BJ (cell line): ENCODE measurements around the gene TTPAL. TPM values are rescaled to one million over a fixed set of nuclear protein-coding genes. Genes with fewer than 3 reads are reported as not detected.
A peak's percentile ranks its signal among the peaks of the same experiment; 100 is the strongest.

ENCODE experiments used
- CTCF ChIA-PET: fragments of 350-600 bp; formaldehyde crosslinking; extraction: SDS; loops from one replicate; lab custom pipeline; 2021; ENCODE audit warnings: antibody characterized with exemption, inconsistent platforms; lab: Yijun Ruan, JAX
- POLR2A ChIA-PET: fragments of 300-600 bp; sonication (Branson Sonifier 250); formaldehyde crosslinking; extraction: SDS; loops from one replicate; lab custom pipeline; 2021; ENCODE audit warnings: antibody characterized with exemption; lab: Charles Lee
- DNase-seq: peaks from one replicate; pipeline ENCODE4 v3.0.0-alpha.2; 2011; ENCODE audit warnings: low read depth
- H3K27me3 ChIP-seq: 2 replicates; pipeline ENCODE4 v1.6.0; 2011; ENCODE audit warnings: low read length; ENCODE audit not compliant: control insufficient read depth, insufficient read depth
- H3K36me3 ChIP-seq: 2 replicates; pipeline ENCODE4 v1.5.1; 2011; ENCODE audit warnings: low read length; ENCODE audit not compliant: control insufficient read depth, insufficient read depth
- H3K4me3 ChIP-seq: 2 replicates; pipeline ENCODE4 v1.5.1; 2011; ENCODE audit warnings: low read depth, mild to moderate bottlenecking, control low read depth, low read length
- polyA plus RNA-seq: library from polyadenylated mRNA; depleted of rRNA; stranded (reverse); fragments of >200 nt; gene quantifications from 2 replicates; pipeline ENCODE4 v1.2.3, GENCODE V29; 2011
- TF ChIP-seq, protein P1 (sequence below): IDR thresholded peaks from 2 replicates; pipeline ENCODE4 v1.5.1; 2011; ENCODE audit warnings: low read depth, mild to moderate bottlenecking, control low read depth, inconsistent platforms, low read length, moderate library complexity; ENCODE audit not compliant: insufficient read depth

The TTPAL gene
- polyA plus RNA-seq, 1 experiment: 13.8 TPM

DNA sequence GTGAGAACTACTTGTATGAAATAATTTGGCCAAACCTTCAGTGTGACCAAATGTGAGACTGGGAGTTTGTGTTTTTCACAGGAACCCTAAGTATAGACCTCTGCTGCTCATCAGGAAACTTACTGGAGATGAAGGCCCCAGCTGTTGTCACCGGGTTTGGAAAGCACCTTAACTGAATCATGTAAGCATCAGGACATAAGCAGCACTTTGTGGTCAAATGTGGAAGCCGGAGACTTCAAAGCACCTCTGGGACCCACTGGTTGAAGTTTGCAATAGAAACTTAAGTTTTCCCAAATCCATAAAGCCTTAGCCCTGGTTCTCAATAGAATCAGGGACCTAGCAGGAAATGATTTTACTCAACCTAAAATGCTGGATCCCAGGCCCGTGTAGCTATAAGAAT is 14.3 kb downstream of the TTPAL start:
- H3K27me3 ChIP-seq: no peaks in the 10 kb centered on the region
- no peak for DNase-seq
- ChIA-PET POLR2A (no interaction called here), CTCF (interaction anchor here (1.1 kb wide), 1 partner anchor 102 kb away, joined by 3 read pairs; no protein-coding TSS in a partner anchor)
- H3K4me3 ChIP-seq: no peak overlapping the region
- peaks cover 7% of the 10 kb centered on the region for H3K36me3 ChIP-seq
- TF ChIP-seq, protein P1, sequence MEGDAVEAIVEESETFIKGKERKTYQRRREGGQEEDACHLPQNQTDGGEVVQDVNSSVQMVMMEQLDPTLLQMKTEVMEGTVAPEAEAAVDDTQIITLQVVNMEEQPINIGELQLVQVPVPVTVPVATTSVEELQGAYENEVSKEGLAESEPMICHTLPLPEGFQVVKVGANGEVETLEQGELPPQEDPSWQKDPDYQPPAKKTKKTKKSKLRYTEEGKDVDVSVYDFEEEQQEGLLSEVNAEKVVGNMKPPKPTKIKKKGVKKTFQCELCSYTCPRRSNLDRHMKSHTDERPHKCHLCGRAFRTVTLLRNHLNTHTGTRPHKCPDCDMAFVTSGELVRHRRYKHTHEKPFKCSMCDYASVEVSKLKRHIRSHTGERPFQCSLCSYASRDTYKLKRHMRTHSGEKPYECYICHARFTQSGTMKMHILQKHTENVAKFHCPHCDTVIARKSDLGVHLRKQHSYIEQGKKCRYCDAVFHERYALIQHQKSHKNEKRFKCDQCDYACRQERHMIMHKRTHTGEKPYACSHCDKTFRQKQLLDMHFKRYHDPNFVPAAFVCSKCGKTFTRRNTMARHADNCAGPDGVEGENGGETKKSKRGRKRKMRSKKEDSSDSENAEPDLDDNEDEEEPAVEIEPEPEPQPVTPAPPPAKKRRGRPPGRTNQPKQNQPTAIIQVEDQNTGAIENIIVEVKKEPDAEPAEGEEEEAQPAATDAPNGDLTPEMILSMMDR: no peak

DNA sequence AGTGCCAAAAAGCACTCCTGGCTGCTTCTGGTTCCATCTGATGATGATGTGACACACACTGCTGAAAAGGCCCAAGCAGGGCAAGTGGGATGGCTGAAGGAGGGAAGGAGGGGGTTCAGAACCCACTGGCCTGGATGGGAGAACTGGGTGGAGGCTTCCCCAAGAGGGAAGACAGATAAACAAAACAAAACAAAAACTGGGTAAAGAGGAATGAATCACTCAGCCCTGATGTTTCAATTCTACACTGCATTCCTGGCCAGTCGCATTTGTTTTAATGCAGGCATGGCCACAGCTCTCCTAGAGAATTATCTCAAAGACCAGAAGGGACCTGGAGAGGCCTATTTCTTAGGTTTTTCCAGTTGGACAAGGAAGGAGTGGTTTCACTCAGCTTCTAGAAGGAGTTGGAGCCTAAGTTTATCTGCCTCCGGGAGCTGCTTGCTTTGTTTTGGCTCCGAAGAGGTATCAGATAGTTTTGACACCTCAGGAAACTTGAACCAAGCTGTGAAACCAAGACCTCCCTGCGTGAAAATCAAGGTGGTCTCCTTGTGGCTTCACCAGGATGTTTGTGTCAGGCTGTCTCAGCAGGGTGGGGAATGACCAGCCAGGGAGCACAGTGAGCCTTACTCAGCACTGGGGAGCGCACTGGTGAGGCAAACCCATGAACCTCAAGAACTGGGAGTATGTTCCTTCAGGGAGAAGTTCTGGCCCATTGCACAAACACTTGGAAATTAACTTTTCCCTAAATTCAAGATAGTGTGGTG is 16.1 kb downstream of the TTPAL start:
- TF ChIP-seq, protein P1: no peak
- DNase-seq: peak; percentile 54
- H3K27me3 ChIP-seq: no peaks in the 10 kb centered on the region
- H3K4me3 ChIP-seq: no peak overlapping the region
- CTCF ChIA-PET: interaction anchor here (1.4 to 2.0 kb wide), 3 partner anchors 16 to 118 kb away, joined by 4 to 5 read pairs (median 4); partner anchors contain the start of gene TTPAL
- POLR2A ChIA-PET: interaction anchor here (0.5 kb wide), 1 partner anchor 240 kb away, joined by 3 read pairs; no protein-coding TSS in a partner anchor
- H3K36me3 ChIP-seq: peaks cover 7% of the 10 kb centered on the region

DNA sequence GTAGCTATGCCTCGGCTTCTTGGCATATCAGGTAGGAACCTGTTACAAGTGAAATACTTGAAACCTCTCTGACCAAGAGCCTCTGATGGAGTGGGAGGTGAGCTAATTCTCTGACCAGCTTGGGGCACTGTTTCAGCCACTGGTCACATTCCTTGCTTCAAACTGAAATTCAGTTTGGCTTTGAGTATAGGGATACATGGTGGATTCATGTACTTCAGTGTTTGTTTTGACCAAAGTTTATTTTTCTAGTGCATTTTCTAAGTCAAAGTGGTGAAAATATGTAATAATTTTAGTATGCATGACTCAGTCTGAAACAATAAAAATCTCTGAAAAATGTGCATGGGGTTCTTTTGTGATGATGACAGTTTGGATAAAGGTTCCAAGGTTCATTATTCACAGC is 18.6 kb downstream of the TTPAL start:
- Histone ChIP-seq H3K4me3 (no peak overlapping the region), H3K27me3 (no peaks in the 10 kb centered on the region), H3K36me3 (peaks cover 1% of the 10 kb centered on the region)
- TF ChIP-seq, protein P1: no peak
- ChIA-PET POLR2A (no interaction called here), CTCF (interaction anchor here (0.9 to 2.2 kb wide), 3 partner anchors 27 to 116 kb away, joined by 4 to 13 read pairs (median 5); partner anchors contain the start of genes PKIG and SERINC3)
- DNase-seq: peak; percentile 52

DNA sequence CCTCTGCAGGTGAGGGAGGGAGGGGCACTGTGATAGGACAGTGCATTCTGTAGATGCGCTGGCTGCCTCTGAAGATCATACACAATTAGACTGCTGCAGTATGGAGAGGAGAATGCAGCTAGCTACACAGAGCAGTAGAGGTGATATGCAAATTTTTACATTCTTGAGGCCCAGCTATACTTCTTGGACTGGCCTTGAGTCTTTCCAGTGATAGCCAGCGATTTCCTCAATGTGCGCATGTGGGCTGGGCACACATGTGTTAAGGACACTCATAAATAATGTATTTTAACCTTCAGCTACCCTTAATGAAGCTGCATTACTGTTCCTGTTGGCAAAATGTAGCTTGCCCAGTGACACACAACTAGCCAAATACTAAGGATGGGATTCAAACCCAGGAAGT is 19.0 kb downstream of the TTPAL start:
- no peak for DNase-seq
- Histone ChIP-seq H3K4me3 (no peak overlapping the region), H3K36me3 (no peaks in the 10 kb centered on the region; the same call in none of the 2 replicates), H3K27me3 (no peaks in the 10 kb centered on the region)
- POLR2A ChIA-PET: no interaction called here
- TF ChIP-seq, protein P1: no peak
- CTCF ChIA-PET: interaction anchor here (2.2 kb wide), 1 partner anchor 115 kb away, joined by 13 read pairs; no protein-coding TSS in a partner anchor

DNA sequence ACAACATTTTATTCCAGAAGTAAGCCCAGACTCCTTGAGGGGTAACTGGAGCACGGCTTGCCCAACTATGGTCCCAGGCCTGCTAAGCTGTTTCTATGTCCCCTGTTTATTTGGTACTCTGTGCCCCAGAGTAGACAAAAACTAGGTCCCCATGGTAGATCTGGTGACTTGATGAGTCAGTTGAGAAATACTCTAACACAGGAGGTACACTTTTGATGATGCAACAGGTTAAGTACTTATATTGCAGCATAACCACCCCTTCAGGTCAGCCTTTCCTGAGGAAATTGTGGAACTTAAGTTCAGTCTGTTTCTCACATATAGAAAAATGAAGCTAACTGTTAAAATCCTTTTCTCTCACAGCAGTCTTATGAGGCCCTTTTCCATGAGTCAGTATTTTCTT is 19.6 kb downstream of the TTPAL start:
- DNase-seq: peak; percentile 42
- Histone ChIP-seq H3K27me3 (no peaks in the 10 kb centered on the region), H3K36me3 (peaks cover 2% of the 10 kb centered on the region), H3K4me3 (no peak overlapping the region)
- POLR2A ChIA-PET: no interaction called here
- TF ChIP-seq, protein P1: no peak
- CTCF ChIA-PET: interaction anchor here (2.2 kb wide), 1 partner anchor 115 kb away, joined by 13 read pairs; no protein-coding TSS in a partner anchor
